SK-N-MC (cell line): ENCODE data around the gene NTF3.

Source experiments
- DNase-seq: peaks from one replicate; pipeline ENCODE4 v3.0.0-alpha.2; 2011; ENCODE audit warnings: low read depth, low spot score
- H3K27ac ChIP-seq: fragments of 200-600 bp; sonication (generic); 2 replicates; pipeline ENCODE4 v1.5.1; 2016; ENCODE audit warnings: mixed run types
- H3K36me3 ChIP-seq: fragments of 200-600 bp; sonication (generic); 2 replicates; pipeline ENCODE4 v1.6.1; 2017; ENCODE audit warnings: antibody characterized with exemption, low read length, mixed read lengths; ENCODE audit not compliant: insufficient read depth
- H3K4me3 ChIP-seq: fragments of 200-600 bp; sonication (generic); 2 replicates; pipeline ENCODE4 v1.5.1; 2016
- H3K9ac ChIP-seq: fragments of 200-600 bp; sonication (generic); 2 replicates; pipeline ENCODE4 v1.8.0; 2017; ENCODE audit warnings: mixed run types, mixed read lengths; ENCODE audit not compliant: insufficient read length
- H3K9me3 ChIP-seq: fragments of 200-600 bp; sonication (generic); 2 replicates; pipeline ENCODE4 v1.6.1; 2017; ENCODE audit warnings: low read depth, mild to moderate bottlenecking, antibody characterized with exemption, low read length, moderate library complexity, mixed read lengths
- EZH2 ChIP-seq: fragments of 200-600 bp; sonication (generic); IDR thresholded peaks from one replicate; pipeline ENCODE4 v1.6.1; 2017; ENCODE audit warnings: antibody characterized with exemption
- FOXP2 ChIP-seq: optimal IDR thresholded peaks from 2 replicates; pipeline ENCODE3; 2011; ENCODE audit warnings: mild to moderate bottlenecking, moderate library complexity; ENCODE audit not compliant: insufficient read depth; ENCODE audit errors: extremely low read length, control extremely low read depth
- POLR2AphosphoS5 ChIP-seq: IDR thresholded peaks from 2 replicates; pipeline ENCODE4 v1.6.1; 2012; ENCODE audit warnings: mild to moderate bottlenecking, low read depth, low read length, borderline replicate concordance

NTF3 gene

DNA sequence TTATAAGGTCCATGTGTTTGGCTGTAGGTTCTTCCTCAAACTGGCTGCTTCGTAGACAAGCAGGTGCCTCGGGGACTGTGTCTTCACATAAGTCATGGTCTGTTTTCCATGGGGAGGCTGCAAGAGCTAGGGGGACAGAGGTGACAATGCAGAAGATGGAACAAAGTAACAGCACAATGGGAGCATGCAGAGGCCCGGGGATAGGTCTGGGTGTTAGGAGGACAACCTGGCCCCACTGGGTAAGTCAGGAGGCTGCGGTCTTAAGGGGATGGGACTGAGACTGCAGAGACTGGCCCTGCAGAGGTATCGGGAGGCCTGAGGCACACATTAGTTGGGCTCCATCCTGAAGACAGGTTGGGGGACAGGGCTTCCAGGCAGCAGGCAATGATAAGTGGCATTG, 88.9 kb downstream of the NTF3 start:
- H3K9ac ChIP-seq: no peak overlapping the region
- no peak overlapping the region for H3K4me3 ChIP-seq
- no peaks in the 10 kb centered on the region for H3K9me3 ChIP-seq
- TF ChIP-seq EZH2: no peak
- no peak for TF ChIP-seq FOXP2
- TF ChIP-seq POLR2AphosphoS5: no peak
- H3K27ac ChIP-seq: no peak overlapping the region
- H3K36me3 ChIP-seq: no peaks in the 10 kb centered on the region
- DNase-seq: no peak

DNA sequence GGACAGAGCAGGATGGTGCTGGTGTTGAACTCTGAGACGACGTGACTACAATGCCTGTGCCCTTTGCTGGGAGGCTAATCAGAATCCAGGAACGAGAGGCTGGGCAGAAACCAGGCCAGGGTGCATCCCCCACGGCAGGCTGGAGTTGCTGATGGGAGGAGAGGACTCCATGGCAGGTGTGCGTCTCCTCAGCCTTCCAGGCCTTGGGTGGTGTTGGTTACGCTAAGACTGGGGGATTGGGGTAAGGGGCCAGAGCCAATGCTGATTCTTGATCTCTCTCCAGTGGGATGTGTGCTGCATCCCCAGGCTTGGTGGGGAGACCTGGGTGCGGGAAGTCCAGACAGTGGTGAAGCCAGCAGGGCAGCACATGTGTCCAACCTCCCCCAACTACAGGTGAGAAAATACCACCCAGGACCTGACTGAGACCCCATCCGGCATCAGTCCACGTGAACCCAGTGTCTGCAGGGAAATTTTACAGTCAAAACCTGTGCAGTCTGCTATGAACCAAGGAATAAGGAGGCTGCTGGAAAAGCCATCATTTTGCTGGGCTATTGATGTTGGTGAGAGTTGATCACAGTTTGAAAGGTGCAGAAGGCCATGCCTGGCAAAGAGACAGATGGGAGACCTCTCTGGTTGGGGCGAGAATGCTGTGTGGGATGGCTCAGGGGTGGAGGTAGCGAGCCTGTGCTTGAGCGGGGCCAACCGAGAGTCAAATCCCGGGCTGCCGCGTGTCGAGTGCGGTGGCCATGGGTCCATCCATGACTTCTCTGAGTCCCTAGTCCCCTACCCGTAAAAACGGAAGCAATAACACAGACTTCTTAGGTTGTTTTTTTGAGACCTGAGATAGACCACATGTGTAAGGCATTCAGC, 89.8 kb downstream of the NTF3 start:
- no peak for DNase-seq
- Histone ChIP-seq H3K9me3 (no peaks in the 10 kb centered on the region), H3K27ac (no peak overlapping the region), H3K36me3 (no peaks in the 10 kb centered on the region), H3K9ac (no peak overlapping the region), H3K4me3 (no peak overlapping the region)
- no peak for TF ChIP-seq FOXP2

GRCh38 chr12:5522432-5523335, 90.8 kb downstream of the NTF3 start:
- Histone ChIP-seq H3K9ac (no peak overlapping the region), H3K9me3 (no peaks in the 10 kb centered on the region), H3K4me3 (no peak overlapping the region), H3K27ac (no peak overlapping the region), H3K36me3 (no peaks in the 10 kb centered on the region)
- TF ChIP-seq POLR2AphosphoS5 (no peak), EZH2 (no peak), FOXP2 (no peak)
- no peak for DNase-seq

GRCh38 chr12:5523396-5524115, 91.6 kb downstream of the NTF3 start:
- no peak overlapping the region for H3K9ac ChIP-seq
- DNase-seq: no peak
- H3K36me3 ChIP-seq: no peaks in the 10 kb centered on the region
- H3K4me3 ChIP-seq: no peak overlapping the region
- H3K27ac ChIP-seq: no peak overlapping the region
- TF ChIP-seq EZH2 (no peak), FOXP2 (no peak), POLR2AphosphoS5 (no peak)
- H3K9me3 ChIP-seq: no peaks in the 10 kb centered on the region

DNA sequence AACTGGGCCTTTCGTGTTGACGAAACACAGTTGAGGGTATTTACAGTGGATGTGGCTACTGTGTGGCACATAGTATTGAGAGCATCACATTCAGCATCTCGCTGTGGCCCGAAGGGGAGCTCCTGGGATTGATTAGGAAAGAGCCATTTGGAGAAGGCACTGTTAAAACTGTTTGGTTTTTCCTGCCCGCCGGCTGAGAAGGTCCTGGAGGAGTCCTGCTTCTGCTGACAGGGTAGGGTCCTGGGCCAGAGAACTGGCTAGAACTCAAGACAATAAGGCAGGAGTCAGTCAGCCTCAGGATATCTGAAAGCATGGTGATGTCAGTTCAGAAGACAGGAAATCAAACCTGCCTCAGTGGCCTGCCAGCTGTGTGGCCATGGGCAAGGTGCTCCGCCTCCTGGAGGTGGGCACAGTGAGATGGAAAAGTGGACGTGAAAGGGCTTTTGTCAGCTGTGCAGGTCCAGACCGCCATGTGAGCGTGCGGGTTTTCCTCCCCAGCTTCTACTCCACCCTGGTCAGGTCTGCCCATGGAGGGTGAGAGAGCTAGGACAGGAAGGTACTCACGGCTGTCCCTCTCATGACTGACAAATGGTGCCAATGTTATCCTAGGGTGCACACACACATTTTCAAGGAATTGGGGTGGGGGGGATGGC, 92.3 kb downstream of the NTF3 start:
- no peak overlapping the region for H3K27ac ChIP-seq
- TF ChIP-seq POLR2AphosphoS5 (no peak), EZH2 (no peak), FOXP2 (no peak)
- no peak overlapping the region for H3K9ac ChIP-seq
- H3K4me3 ChIP-seq: no peak overlapping the region
- no peaks in the 10 kb centered on the region for H3K9me3 ChIP-seq
- DNase-seq: no peak
- no peaks in the 10 kb centered on the region for H3K36me3 ChIP-seq

DNA sequence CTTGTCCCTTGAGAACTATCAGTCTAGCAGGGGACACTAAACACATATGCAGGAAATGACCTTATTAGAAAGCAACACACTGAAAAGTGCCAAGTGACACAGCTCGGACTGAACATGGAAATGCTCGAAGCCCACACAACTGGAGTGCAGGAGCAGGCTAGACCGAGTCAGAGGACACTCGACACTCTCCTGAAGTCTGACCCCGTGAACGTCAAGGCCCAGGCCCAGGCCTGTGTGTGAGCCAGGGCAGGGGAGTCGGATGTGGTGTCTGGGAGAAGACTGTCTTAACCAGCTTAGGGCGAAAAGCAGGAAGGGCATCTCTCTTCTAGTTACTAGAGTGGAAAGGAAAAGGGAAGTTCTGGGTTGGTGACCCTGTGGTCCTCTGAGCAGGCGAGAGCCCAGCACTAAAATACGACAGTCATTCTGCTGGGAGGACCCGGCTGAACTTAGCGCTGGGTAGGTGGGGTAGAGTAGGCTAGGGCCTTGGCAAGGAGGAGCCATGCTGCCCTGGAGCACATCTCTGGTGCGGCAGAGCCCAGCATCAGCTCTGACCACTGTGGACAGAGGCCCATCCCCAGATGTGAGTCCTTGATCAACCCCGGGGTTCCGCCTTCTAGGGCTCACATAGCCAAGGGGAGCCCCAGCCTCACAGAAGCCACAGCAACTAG, 93.0 kb downstream of the NTF3 start:
- no peaks in the 10 kb centered on the region for H3K9me3 ChIP-seq
- no peak overlapping the region for H3K4me3 ChIP-seq
- TF ChIP-seq FOXP2 (no peak), POLR2AphosphoS5 (no peak), EZH2 (no peak)
- DNase-seq: no peak
- no peak overlapping the region for H3K27ac ChIP-seq
- H3K36me3 ChIP-seq: no peaks in the 10 kb centered on the region
- H3K9ac ChIP-seq: no peak overlapping the region

DNA sequence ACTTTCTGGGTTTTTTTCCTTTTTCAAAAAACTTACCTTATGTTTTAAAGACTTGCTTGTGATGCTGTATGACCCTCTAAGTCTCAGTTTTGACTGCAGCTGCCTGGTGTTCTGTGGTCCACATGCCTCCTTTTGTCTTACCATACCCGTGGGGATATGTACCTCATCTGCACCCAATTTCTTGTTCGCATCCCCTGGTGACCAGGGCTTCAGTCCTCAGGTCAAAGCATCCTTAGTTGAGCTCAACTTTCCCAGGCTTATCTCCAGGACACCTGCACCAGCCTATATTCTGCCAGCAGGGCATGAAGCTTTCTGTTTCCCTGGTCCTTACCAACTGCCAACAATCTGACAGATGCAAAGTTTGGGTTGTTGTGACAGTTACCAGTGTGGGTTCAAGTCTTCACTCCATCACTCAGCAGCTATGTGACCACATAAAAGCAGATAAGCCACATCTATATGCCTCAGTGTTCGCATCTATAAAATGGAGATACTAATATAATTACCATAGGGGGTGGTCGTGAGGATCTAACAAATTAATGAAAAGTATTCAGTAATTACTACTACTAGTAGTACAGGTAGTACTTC, 94.0 kb downstream of the NTF3 start:
- DNase-seq: no peak
- no peaks in the 10 kb centered on the region for H3K36me3 ChIP-seq
- no peak for TF ChIP-seq POLR2AphosphoS5
- TF ChIP-seq FOXP2: no peak
- no peak for TF ChIP-seq EZH2

More for the DNA sequence above, 94.0 kb downstream of the NTF3 start:
- Histone ChIP-seq H3K27ac (no peak overlapping the region), H3K9me3 (no peaks in the 10 kb centered on the region), H3K4me3 (no peak overlapping the region), H3K9ac (no peak overlapping the region)
